Activated CD8-positive, alpha-beta T cell treated with anti-CD3 and anti-CD28 coated beads for 36 hours (primary cell): ENCODE data around the gene SIX5. TPM values are rescaled to one million over a fixed set of nuclear protein-coding genes. Genes with fewer than 3 reads are reported as not detected.
"Not testable (repeated sequence)": the region's sequence is repeated elsewhere in the genome, so short reads cannot be mapped to it uniquely, and the experiment has no call there.

ENCODE experiments used
- ATAC-seq: fragments of 200-7000 bp; cut with Tn5 transposase; one replicate; pipeline ENCODE4 v1.10.0; 2021; ENCODE audit warnings: mild to moderate bottlenecking, moderate library complexity
- CTCF ChIA-PET: fragments of 350-600 bp; sonication (Branson Sonifier 250); formaldehyde crosslinking; loops from one replicate; lab custom pipeline; 2021; ENCODE audit warnings: antibody characterized with exemption; lab: Charles Lee
- POLR2A ChIA-PET: fragments of 350-600 bp; sonication (Branson Sonifier 250); formaldehyde crosslinking; loops from one replicate; lab custom pipeline; 2021; ENCODE audit warnings: antibody characterized with exemption; lab: Charles Lee
- DNase-seq: peaks from one replicate; pipeline ENCODE4 v3.0.0-alpha.2; 2020
- H3K27ac Mint-ChIP-seq: one replicate; pipeline ENCODE4 v1.8.0; 2021; ENCODE audit warnings: mild to moderate bottlenecking, mixed read lengths
- H3K27me3 Mint-ChIP-seq: one replicate; pipeline ENCODE4 v1.8.0; 2021; ENCODE audit warnings: mixed read lengths
- H3K36me3 Mint-ChIP-seq: one replicate; pipeline ENCODE4 v1.8.0; 2021; ENCODE audit warnings: low read depth, mixed read lengths
- H3K4me1 Mint-ChIP-seq: one replicate; pipeline ENCODE4 v1.8.0; 2021; ENCODE audit warnings: low read depth, mixed read lengths
- H3K4me3 Mint-ChIP-seq: one replicate; pipeline ENCODE4 v1.8.0; 2021; ENCODE audit warnings: mild to moderate bottlenecking, moderate library complexity, mixed read lengths
- H3K9me3 Mint-ChIP-seq: one replicate; pipeline ENCODE4 v1.8.0; 2021; ENCODE audit warnings: mixed read lengths
- CTCF ChIP-seq: fragments of 200-600 bp; IDR thresholded peaks from one replicate; pipeline ENCODE4 v1.8.0; 2022; ENCODE audit warnings: antibody characterized with exemption, mild to moderate bottlenecking
- intact Hi-C: fragments of 100-400 bp; cut with micrococcal nuclease; formaldehyde crosslinking; loops from one replicate; pipeline ENCODE4 v1.10.0; 2022
- total RNA-seq, 2 experiments: library from RNA; stranded (reverse); gene quantifications; one replicate each; pipeline ENCODE4 v1.2.3, GENCODE V29; 2021

SIX5 gene
- total RNA-seq, 2 experiments from 2014 or later: 0.97 to 1.5 TPM

- H3K4me3 Mint-ChIP-seq: peak within 1 kb of the TSS; percentile 31
Measured at GRCh38 chr19:45733160-45733810, 35.8 kb downstream of the SIX5 start, which contains the start of gene MEIOSIN. MEIOSIN (plus strand) TSS chr19:45733439; CDS start chr19:45735377, 1,938 bp downstream.

GRCh38 chr19:45730368-45731288 is 38.4 kb downstream of the SIX5 start, which contains the start of gene FBXO46:
FBXO46 (minus strand) TSS chr19:45730896; CDS start chr19:45713495, 17,401 bp downstream.
- intact Hi-C loops: no loop called here
- no peaks in the 10 kb centered on the region for H3K27me3 Mint-ChIP-seq
- ChIA-PET CTCF (interaction anchor here (1.1 to 3.8 kb wide), 7 partner anchors 14 to 245 kb away, joined by 3 to 18 read pairs (median 5); partner anchors contain the start of gene SIX5), POLR2A (interaction anchor here (1.2 to 3.7 kb wide), 8 partner anchors 8 to 36 kb away, joined by 3 to 23 read pairs (median 4); no protein-coding TSS in a partner anchor)
- H3K4me1 Mint-ChIP-seq: peaks cover 24% of the 10 kb centered on the region
- TF ChIP-seq CTCF: no peak
- ATAC-seq (peak; percentile 99), DNase-seq (peak; percentile 98)
- peak within 1 kb of the TSS; percentile 94 for H3K27ac Mint-ChIP-seq
- H3K4me3 Mint-ChIP-seq: peak within 1 kb of the TSS; percentile 96
- H3K9me3 Mint-ChIP-seq: no peaks in the 10 kb centered on the region
- peaks cover 4% of the 10 kb centered on the region for H3K36me3 Mint-ChIP-seq

More at GRCh38 chr19:45733160-45733810, 35.8 kb downstream of the SIX5 start, which contains the start of gene MEIOSIN:
- intact Hi-C loops: no loop called here
- Mint-ChIP-seq H3K9me3 (no peaks in the 10 kb centered on the region), H3K27ac (no peak within 1 kb of the TSS), H3K4me1 (peaks cover 14% of the 10 kb centered on the region), H3K27me3 (no peaks in the 10 kb centered on the region), H3K36me3 (peaks cover 1% of the 10 kb centered on the region)
- no peak for TF ChIP-seq CTCF
- ATAC-seq (no peak), DNase-seq (no peak)
- ChIA-PET CTCF (interaction anchor here (1.3 to 1.8 kb wide), 2 partner anchors 46 to 84 kb away, joined by 3 to 5 read pairs; no protein-coding TSS in a partner anchor), POLR2A (interaction anchor here (0.6 to 0.9 kb wide), 3 partner anchors 16 to 41 kb away, joined by 3 to 4 read pairs (median 3); partner anchors contain the start of genes QPCTL and SNRPD2)

GRCh38 chr19:45729800-45730290 is 39.2 kb downstream of the SIX5 start:
- POLR2A ChIA-PET: interaction anchor here (0.8 to 3.7 kb wide), 5 partner anchors 10 to 38 kb away, joined by 3 to 23 read pairs (median 4); partner anchors contain the start of genes QPCTL and SNRPD2
- peak overlapping the region; percentile 96 for H3K4me3 Mint-ChIP-seq
- no peaks in the 10 kb centered on the region for H3K9me3 Mint-ChIP-seq
- H3K4me1 Mint-ChIP-seq: peaks cover 24% of the 10 kb centered on the region
- H3K27ac Mint-ChIP-seq: peak overlapping the region; percentile 94
- peak; percentile 24 for DNase-seq
- intact Hi-C loops: no loop called here
- H3K36me3 Mint-ChIP-seq: peaks cover 4% of the 10 kb centered on the region
- H3K27me3 Mint-ChIP-seq: no peaks in the 10 kb centered on the region
- ATAC-seq: no peak
- CTCF ChIA-PET: interaction anchor here (1.0 to 3.8 kb wide), 7 partner anchors 13 to 244 kb away, joined by 3 to 18 read pairs (median 5); partner anchors contain the start of gene SIX5
- TF ChIP-seq CTCF: no peak

- DNase-seq, H3K4me3 Mint-ChIP-seq, CTCF ChIA-PET, H3K27ac Mint-ChIP-seq, H3K36me3 Mint-ChIP-seq, intact Hi-C loops, H3K9me3 Mint-ChIP-seq, ATAC-seq, H3K27me3 Mint-ChIP-seq: not testable (repeated sequence)
- H3K4me1 Mint-ChIP-seq: peaks cover 30% of the 10 kb centered on the region
- POLR2A ChIA-PET: interaction anchor here (0.6 to 3.7 kb wide), 3 partner anchors 9 to 71 kb away, joined by 3 to 23 read pairs (median 6); no protein-coding TSS in a partner anchor
Measured at GRCh38 chr19:45728683-45729082, 40.4 kb downstream of the SIX5 start.

GRCh38 chr19:45720065-45720464 is 49.0 kb downstream of the SIX5 start:
- H3K27ac Mint-ChIP-seq, H3K27me3 Mint-ChIP-seq, ATAC-seq, intact Hi-C loops, DNase-seq, H3K9me3 Mint-ChIP-seq, H3K4me3 Mint-ChIP-seq: not testable (repeated sequence)
- peaks cover 37% of the 10 kb centered on the region for H3K4me1 Mint-ChIP-seq
- H3K36me3 Mint-ChIP-seq: peaks cover 33% of the 10 kb centered on the region
- POLR2A ChIA-PET: interaction anchor here (1.0 to 1.5 kb wide), 3 partner anchors 9 to 166 kb away, joined by 3 to 6 read pairs (median 3); partner anchors contain the start of gene IRF2BP1
- CTCF ChIA-PET: interaction anchor here (1.3 kb wide), 1 partner anchor 43 kb away, joined by 3 read pairs; no protein-coding TSS in a partner anchor
